ENCODE results near the gene DLX1.

DLX1 gene

DNA sequence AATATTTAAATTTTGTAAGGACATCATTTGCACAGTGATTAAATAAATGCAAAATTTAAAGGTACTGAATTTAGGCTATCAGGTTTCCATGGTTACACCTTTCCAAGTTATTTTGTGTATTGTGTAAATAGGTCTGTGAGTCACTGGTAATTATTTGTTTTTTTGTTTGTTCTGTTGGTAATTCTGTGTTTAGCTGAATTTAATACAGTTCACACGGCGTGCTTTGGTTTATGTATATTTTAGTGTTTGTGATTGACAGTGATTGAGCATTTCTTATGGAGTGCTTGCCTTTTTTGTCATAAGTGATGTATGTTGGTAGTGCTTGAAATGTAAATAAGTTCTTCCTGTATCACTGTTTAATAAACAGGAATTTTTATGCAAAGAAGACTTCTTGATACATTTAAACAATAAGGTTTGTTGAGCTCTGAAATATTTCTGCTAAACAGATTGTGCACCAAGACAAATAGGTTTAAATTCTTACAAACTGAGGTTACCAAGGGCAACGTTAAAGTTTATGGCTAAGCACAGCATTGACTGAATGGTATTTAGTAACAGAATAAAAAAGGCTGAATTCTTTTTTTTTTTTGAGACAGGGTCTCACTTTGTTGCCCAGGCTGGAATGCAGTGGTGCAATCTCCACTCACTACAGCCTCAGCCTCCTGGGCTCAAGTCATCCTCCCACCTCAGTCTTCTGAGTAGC is 38.3 kb upstream of the DLX1 start:
- no peak for DNase-seq (ENCODE audit: extremely low read depth, low read depth)
- TF ChIP-seq CTCF (IDR thresholded peaks at IDR 0.05; ENCODE audit: low read depth, low read length) = no peak

DNA sequence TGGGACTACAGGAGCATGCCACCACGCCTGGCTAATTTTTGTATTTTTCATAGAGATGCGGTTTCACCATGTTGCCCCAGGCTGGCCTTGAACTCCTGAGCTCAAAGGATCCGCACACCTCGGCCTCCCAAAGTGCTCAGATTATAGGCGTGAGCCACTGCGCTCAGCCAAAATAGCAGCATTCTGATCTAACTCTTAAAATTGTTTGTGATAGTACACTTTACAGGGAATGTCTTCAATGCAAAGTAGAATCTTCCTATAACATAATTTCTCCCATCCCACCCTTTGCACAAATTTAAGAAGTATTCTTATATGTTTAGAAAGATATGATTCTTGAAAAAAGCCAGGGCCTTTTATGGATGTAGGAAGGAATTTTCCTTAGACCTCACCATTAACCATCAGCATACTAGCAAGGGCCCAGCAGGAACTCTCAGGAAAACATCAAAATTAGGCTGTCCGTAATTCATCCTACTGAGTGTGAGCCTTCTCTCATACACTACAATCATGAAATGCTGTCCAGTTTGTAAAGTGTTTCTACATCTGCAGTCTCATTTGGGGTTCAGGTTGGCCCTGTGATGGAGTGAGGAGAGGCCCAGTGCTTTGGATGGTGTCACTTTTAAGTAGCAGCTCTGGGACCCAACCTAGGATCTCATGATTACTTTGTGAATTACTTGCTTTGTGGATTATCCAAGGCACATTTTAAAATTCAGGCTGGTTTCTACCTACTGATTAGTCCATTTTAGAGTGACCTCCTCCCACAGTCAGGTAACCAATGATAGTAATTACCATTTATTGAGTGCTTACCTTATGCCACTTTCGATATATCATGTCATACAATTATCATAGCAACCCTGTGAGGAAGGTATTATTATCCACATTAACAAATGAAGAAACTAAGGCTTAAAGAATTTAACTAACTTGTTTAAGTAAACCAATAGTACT is 37.5 kb upstream of the DLX1 start:
- DNase-seq (ENCODE audit: extremely low read depth, low read depth) = no peak
- TF ChIP-seq CTCF (IDR thresholded peaks at IDR 0.05; ENCODE audit: low read depth, low read length) = no peak

DNA sequence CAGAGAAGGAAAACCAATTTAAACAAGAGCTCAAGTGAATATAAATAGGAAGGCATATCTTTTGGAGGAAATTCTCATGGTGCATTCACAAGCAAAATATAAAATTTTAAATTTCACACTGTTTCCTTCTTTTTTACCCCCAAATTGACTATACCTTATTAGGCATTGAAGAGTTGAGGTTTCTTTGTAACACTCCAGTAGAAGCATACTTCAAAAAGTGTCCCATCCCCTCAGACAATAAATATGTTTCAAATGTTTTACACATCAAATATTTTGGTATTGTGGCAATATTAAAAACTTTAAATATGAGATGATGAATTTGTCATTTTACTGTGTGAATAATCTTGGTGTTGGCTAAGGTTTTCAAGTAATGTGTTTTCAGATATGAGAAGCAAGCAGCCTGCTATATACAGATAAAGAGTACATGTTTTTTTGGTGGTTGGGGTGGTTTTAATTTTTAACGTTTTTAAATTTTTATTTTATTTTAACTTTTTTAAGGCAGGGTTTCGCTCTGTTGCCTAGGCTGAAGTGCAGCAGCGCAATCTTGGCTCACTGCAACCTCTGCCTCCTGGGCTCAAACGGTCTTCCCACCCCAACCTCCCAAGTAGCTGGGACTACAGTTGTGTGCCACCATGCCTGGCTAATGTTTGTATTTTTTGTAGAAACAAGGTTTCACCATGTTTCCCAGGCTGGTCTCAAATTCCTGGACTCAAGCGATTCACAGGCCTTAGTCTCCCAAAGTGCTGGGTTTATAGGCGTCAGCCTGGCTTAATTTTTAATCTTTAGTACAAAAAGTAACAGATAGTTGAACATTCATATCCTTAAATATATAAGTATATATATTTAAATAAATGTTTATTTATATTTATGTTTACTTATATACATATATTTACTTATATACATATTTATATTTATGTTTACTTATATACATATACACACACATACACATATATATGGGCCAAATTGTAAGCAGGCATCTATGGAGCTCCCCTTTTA is 36.5 kb upstream of the DLX1 start:
- DNase-seq (ENCODE audit: extremely low read depth, low read depth) = no peak
- TF ChIP-seq CTCF (IDR thresholded peaks at IDR 0.05; ENCODE audit: low read depth, low read length) = no peak

GRCh38 chr2:172049567-172050120 is 35.7 kb upstream of the DLX1 start:
- TF ChIP-seq CTCF (IDR thresholded peaks at IDR 0.05; ENCODE audit: low read depth, low read length) = no peak
- DNase-seq (ENCODE audit: extremely low read depth, low read depth) = no peak

DNA sequence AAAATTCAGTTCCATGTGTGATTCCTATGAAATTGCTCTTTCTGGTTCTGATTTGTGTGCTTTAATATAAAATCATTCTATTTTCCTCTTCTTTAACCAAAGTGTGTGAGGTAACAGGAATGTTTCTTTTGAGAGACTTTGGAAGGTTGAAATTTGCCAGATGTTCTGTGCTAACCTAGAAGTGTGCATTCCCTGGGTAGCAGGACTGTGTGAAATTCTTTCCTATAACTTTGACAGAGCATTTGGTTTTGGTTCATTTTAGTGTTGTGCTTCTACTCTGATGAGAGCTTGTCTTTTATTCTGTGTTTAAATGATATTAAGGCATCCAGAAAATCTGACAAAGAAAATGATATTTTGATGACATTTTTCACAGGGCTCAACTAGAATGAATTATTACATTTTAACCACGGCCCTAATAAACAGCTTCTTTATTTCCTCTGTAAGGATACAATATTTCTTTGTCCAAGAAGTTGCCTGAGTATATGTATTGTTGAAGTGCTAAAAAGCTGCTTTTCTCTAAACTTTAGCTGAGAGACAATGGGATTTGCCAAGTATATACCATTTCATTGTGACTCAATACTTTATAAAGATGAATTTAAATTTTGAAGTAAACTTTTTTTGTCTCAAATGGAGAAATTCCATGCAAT is 34.7 kb upstream of the DLX1 start:
- TF ChIP-seq CTCF (IDR thresholded peaks at IDR 0.05; ENCODE audit: low read depth, low read length) = no peak

More for the DNA sequence above, 34.7 kb upstream of the DLX1 start:
- no peak for DNase-seq (ENCODE audit: extremely low read depth, low read depth)

All from AG09319 (cell line).